Duodenal mucosa (tissue), 2 donors: ENCODE data around the gene CMTM7.

ENCODE experiments used
- H3K27ac ChIP-seq: one replicate; pipeline ENCODE4 v1.7.0; 2013; ENCODE audit warnings: low read depth, low read length
- H3K27me3 ChIP-seq, 2 donors: one replicate each; pipeline ENCODE4 v1.7.0; 2013; ENCODE audit warnings: low read length in 2 of 2, control low read depth in 1 of 2; ENCODE audit not compliant: insufficient read depth in 2 of 2, control insufficient read depth in 1 of 2
- H3K36me3 ChIP-seq, 2 donors: one replicate each; pipeline ENCODE4 v1.7.0; 2013; ENCODE audit warnings: low read length in 2 of 2, control low read depth in 1 of 2; ENCODE audit not compliant: insufficient read depth in 2 of 2, control insufficient read depth in 1 of 2
- H3K4me1 ChIP-seq, 2 donors: one replicate each; pipeline ENCODE4 v1.7.0; 2013; ENCODE audit warnings: low read length in 2 of 2, control low read depth in 1 of 2; ENCODE audit not compliant: insufficient read depth in 2 of 2, control insufficient read depth in 1 of 2
- H3K4me3 ChIP-seq, 2 donors: one replicate each; pipeline ENCODE4 v1.7.0; 2013; ENCODE audit warnings: low read length in 2 of 2, low read depth in 1 of 2
- H3K9ac ChIP-seq, 2 donors: one replicate each; pipeline ENCODE4 v1.7.0; 2013; ENCODE audit warnings: low read length in 2 of 2, low read depth in 1 of 2
- H3K9me3 ChIP-seq, 2 donors: one replicate each; pipeline ENCODE4 v1.7.0; 2013; ENCODE audit warnings: low read length in 2 of 2, control low read depth in 1 of 2; ENCODE audit not compliant: control insufficient read depth in 1 of 2

CMTM7 gene

GRCh38 chr3:32366638-32367397, 24.8 kb upstream of the CMTM7 start:
- H3K4me1 ChIP-seq = no peaks in the 10 kb centered on the region
- H3K4me3 ChIP-seq = no peak overlapping the region
- no peaks in the 10 kb centered on the region for H3K9me3 ChIP-seq
- H3K36me3 ChIP-seq = no peaks in the 10 kb centered on the region
- H3K27ac ChIP-seq = no peak overlapping the region
- H3K27me3 ChIP-seq = no peaks in the 10 kb centered on the region
- no peak overlapping the region for H3K9ac ChIP-seq

GRCh38 chr3:32367442-32367841, 24.2 kb upstream of the CMTM7 start:
- no peaks in the 10 kb centered on the region for H3K4me1 ChIP-seq
- no peaks in the 10 kb centered on the region for H3K27me3 ChIP-seq
- H3K9me3 ChIP-seq = no peaks in the 10 kb centered on the region
- no peak overlapping the region for H3K9ac ChIP-seq
- H3K27ac ChIP-seq = no peak overlapping the region
- H3K4me3 ChIP-seq = no peak overlapping the region
- no peaks in the 10 kb centered on the region for H3K36me3 ChIP-seq

DNA sequence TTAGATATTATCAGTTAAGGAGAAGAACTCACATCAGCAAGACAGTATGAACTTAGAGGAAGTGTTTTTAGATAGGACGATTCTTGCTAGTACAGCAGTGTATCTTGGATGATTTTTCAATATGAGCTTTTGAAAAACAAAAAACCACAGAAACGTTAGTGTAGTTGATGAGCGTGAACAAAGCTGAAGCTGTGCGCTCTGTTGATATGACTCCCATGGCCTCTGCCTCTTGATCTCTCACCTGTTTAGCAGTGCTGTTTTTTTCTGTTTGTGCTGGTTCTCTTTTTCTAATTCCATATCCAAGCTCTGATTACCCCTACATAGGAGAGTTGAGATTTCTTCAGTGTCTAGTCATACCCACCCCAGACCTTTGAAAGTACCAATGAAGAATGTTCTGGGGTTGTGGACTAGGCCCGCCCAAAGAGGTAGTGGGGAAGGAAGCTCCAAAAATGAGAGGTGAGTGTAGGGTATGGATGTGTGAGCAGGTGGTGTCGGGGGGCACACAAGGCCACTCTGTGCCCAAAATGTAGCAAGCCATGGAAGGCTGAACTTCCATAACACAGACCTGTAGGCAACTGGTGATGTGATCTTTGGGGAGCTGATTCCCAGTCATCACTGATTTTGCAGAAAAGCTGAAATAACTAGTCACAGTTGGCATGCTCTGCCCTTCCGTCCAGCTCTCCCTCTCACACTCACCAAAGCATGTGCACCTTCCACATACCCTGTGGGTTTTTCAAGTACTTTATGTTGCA, 20.0 kb upstream of the CMTM7 start:
- H3K27ac ChIP-seq = no peak overlapping the region

GRCh38 chr3:32372213-32372490, 19.5 kb upstream of the CMTM7 start:
- no peaks in the 10 kb centered on the region for H3K4me1 ChIP-seq
- no peak overlapping the region for H3K27ac ChIP-seq
- H3K27me3 ChIP-seq = no peaks in the 10 kb centered on the region
- H3K4me3 ChIP-seq = no peak overlapping the region
- H3K9me3 ChIP-seq = no peaks in the 10 kb centered on the region
- no peaks in the 10 kb centered on the region for H3K36me3 ChIP-seq
- H3K9ac ChIP-seq = no peak overlapping the region

More for the DNA sequence above, 20.0 kb upstream of the CMTM7 start:
- Histone ChIP-seq H3K9ac (no peak overlapping the region), H3K4me3 (no peak overlapping the region), H3K27me3 (no peaks in the 10 kb centered on the region), H3K9me3 (no peaks in the 10 kb centered on the region), H3K4me1 (no peaks in the 10 kb centered on the region), H3K36me3 (no peaks in the 10 kb centered on the region)

DNA sequence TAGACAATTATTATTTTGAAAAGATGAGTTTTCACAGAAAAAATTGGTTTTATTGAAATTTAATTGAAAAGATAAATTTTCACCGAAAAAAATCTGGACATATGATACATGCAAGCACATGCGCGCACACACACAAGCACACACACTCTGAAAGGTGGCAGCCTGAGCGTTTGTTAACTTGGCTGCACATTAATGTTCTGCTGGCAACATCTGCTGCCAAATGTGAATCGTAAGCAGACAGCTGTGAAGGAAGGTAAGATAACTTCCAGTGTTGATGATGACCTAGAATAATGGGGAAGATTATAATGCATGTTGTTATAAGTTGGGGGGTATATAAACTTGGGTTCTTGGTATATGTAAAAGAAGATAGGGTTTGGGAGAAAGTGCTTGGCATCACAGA, 18.4 kb upstream of the CMTM7 start:
- H3K4me1 ChIP-seq = no peaks in the 10 kb centered on the region
- H3K36me3 ChIP-seq = no peaks in the 10 kb centered on the region
- H3K9me3 ChIP-seq = no peaks in the 10 kb centered on the region
- no peak overlapping the region for H3K9ac ChIP-seq
- H3K27me3 ChIP-seq = no peaks in the 10 kb centered on the region
- no peak overlapping the region for H3K27ac ChIP-seq
- H3K4me3 ChIP-seq = no peak overlapping the region

DNA sequence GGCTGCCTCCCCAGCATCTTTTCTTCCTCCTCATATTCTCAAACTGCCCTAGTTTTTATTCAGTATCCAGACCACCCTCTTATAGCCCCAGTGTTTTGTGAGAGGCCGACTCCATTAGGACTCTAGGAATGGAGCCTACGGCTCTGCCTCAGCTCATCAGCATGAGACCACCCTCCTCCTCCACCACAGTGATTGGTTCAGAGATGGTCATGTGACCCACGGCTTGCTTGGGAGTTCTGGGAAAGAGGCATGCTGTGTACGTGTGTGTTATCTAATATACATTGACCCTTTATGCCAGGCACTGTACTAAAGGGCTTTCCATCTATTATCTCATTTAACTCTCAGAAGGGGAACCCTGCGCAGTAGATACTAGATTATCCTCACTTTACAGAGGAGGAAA, 17.8 kb upstream of the CMTM7 start:
- Histone ChIP-seq H3K9me3 (no peaks in the 10 kb centered on the region), H3K27me3 (no peaks in the 10 kb centered on the region), H3K4me1 (no peaks in the 10 kb centered on the region), H3K36me3 (no peaks in the 10 kb centered on the region), H3K9ac (no peak overlapping the region), H3K4me3 (no peak overlapping the region), H3K27ac (no peak overlapping the region)

- no peak overlapping the region for H3K4me3 ChIP-seq
- H3K27ac ChIP-seq = no peak overlapping the region
- H3K36me3 ChIP-seq = no peaks in the 10 kb centered on the region
- no peaks in the 10 kb centered on the region for H3K9me3 ChIP-seq
- no peaks in the 10 kb centered on the region for H3K27me3 ChIP-seq
- no peaks in the 10 kb centered on the region for H3K4me1 ChIP-seq
- no peak overlapping the region for H3K9ac ChIP-seq
These were observed 16.7 kb upstream of the CMTM7 start for GRCh38 chr3:32374788-32375595.

- Histone ChIP-seq H3K9ac (no peak overlapping the region), H3K9me3 (no peaks in the 10 kb centered on the region), H3K27me3 (no peaks in the 10 kb centered on the region), H3K4me3 (no peak overlapping the region), H3K36me3 (no peaks in the 10 kb centered on the region), H3K27ac (no peak overlapping the region), H3K4me1 (no peaks in the 10 kb centered on the region)
These were observed 16.1 kb upstream of the CMTM7 start for GRCh38 chr3:32375596-32375930.

GRCh38 chr3:32376115-32376514, 15.5 kb upstream of the CMTM7 start:
- no peaks in the 10 kb centered on the region for H3K27me3 ChIP-seq
- no peak overlapping the region for H3K27ac ChIP-seq
- no peak overlapping the region for H3K9ac ChIP-seq
- H3K36me3 ChIP-seq = no peaks in the 10 kb centered on the region
- H3K4me3 ChIP-seq = no peak overlapping the region
- no peaks in the 10 kb centered on the region for H3K9me3 ChIP-seq
- no peaks in the 10 kb centered on the region for H3K4me1 ChIP-seq

DNA sequence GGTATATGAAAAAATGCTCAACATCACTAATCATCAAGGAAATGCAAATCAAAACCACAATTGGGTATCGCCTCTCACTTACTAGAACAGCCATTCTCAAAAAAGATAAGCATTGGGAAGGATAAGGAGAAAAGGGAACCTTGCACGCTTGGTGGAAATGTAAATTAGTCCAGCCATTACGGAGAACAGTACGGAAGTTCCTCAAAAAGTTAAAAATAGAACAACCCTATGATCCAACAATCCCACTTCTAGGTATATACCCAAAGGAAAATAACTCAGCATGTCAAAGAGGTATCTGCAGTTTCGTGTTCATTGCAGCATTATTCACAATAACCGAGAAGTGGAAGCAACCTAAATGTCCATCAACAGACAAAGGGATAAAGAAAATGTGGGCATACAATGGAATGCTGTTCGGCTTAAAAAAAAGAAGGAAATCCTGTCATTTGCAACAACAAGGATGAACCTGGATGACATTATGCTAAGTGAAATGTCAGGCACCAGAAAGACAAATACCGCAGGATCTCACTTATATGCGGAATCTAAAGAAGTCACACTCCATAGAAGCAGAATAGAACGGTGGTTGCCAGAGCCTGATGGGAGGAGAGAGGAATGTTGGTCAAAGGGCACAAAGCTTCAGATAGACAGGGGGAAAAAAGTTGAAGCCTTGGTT, 11.7 kb upstream of the CMTM7 start:
- Histone ChIP-seq H3K36me3 (no peaks in the 10 kb centered on the region), H3K4me3 (no peak overlapping the region), H3K4me1 (no peaks in the 10 kb centered on the region), H3K9me3 (no peaks in the 10 kb centered on the region), H3K27me3 (no peaks in the 10 kb centered on the region), H3K27ac (no peak overlapping the region), H3K9ac (no peak overlapping the region)
